Right renal cortex interstitium (tissue), 3 donors: ENCODE measurements around the gene ATP2A3. TPM values are rescaled to one million over a fixed set of nuclear protein-coding genes. Genes with fewer than 3 reads are reported as not detected.

Experiments
- DNase-seq, 3 donors: peaks; one replicate each; pipeline ENCODE4 v3.0.0-alpha.2; 2013; ENCODE audit warnings: low read depth in 3 of 3, low spot score in 2 of 3
- polyA plus RNA-seq, 3 donors: library from polyadenylated mRNA; unstranded; fragments of 120-200 nt; gene quantifications; one replicate each; pipeline ENCODE4 v1.2.1, GENCODE V29; 2013; ENCODE audit not compliant: insufficient read length in 3 of 3

Gene ATP2A3
- polyA plus RNA-seq, 3 donors = 2.8 to 4.8 (median 2.9) TPM

GRCh38 chr17:3893720-3894116 lies 70.5 kb downstream of the ATP2A3 start:
- DNase-seq = no peak

- peak in 1 of 3 donors; percentile 72 for DNase-seq
Measured at GRCh38 chr17:3893003-3893719, 71.1 kb downstream of the ATP2A3 start, which contains the start of gene CAMKK1. Gene CAMKK1 (minus strand): TSS chr17:3893053. CDS start chr17:3885687, 7,366 bp downstream.

GRCh38 chr17:3892095-3892998 lies 71.9 kb downstream of the ATP2A3 start:
- no peak for DNase-seq

GRCh38 chr17:3891626-3892094 lies 72.6 kb downstream of the ATP2A3 start:
- DNase-seq = no peak

GRCh38 chr17:3890878-3891219 lies 73.4 kb downstream of the ATP2A3 start:
- no peak for DNase-seq

GRCh38 chr17:3890082-3890877 lies 74.0 kb downstream of the ATP2A3 start:
- DNase-seq = no peak

- no peak for DNase-seq
Measured at GRCh38 chr17:3889325-3890012, 74.8 kb downstream of the ATP2A3 start.

GRCh38 chr17:3888343-3889171 lies 75.7 kb downstream of the ATP2A3 start:
- peak in 2 of 3 donors; percentile 54 to 77 for DNase-seq

- DNase-seq = no peak
Measured at GRCh38 chr17:3887804-3888203, 76.4 kb downstream of the ATP2A3 start.

- DNase-seq = no peak
Measured at GRCh38 chr17:3887394-3887793, 76.8 kb downstream of the ATP2A3 start.

GRCh38 chr17:3886776-3887175 lies 77.5 kb downstream of the ATP2A3 start:
- no peak for DNase-seq

- no peak for DNase-seq
Measured at GRCh38 chr17:3885970-3886369, 78.3 kb downstream of the ATP2A3 start.

GRCh38 chr17:3885271-3885670 lies 79.0 kb downstream of the ATP2A3 start:
- DNase-seq = no peak

- DNase-seq = no peak
Measured at GRCh38 chr17:3884188-3884587, 80.0 kb downstream of the ATP2A3 start.

- DNase-seq = no peak
Measured at GRCh38 chr17:3882276-3882675, 82.0 kb downstream of the ATP2A3 start.

GRCh38 chr17:3880983-3881382 lies 83.3 kb downstream of the ATP2A3 start:
- no peak for DNase-seq

- DNase-seq = no peak
Measured at GRCh38 chr17:3879591-3880417, 84.4 kb downstream of the ATP2A3 start.

GRCh38 chr17:3879186-3879585 lies 85.1 kb downstream of the ATP2A3 start:
- DNase-seq = no peak

- no peak for DNase-seq
Measured at GRCh38 chr17:3877220-3877619, 87.0 kb downstream of the ATP2A3 start.
